LNCaP clone FGC (cell line): ENCODE measurements around the gene PLPP1.

Source experiments
- DNase-seq: peaks from one replicate; pipeline ENCODE4 v3.0.0-alpha.2; 2011; ENCODE audit warnings: low read depth
- H3K4me3 ChIP-seq: 2 replicates; pipeline ENCODE4 v1.5.1; 2011; ENCODE audit warnings: mild to moderate bottlenecking, low read depth, low read length, control low read depth
- CTCF ChIP-seq: IDR thresholded peaks from 2 replicates; pipeline ENCODE4 v1.5.1; 2012; ENCODE audit warnings: mild to moderate bottlenecking; ENCODE audit not compliant: control insufficient read depth, insufficient read depth; ENCODE audit errors: extremely low read depth

PLPP1 gene

DNA sequence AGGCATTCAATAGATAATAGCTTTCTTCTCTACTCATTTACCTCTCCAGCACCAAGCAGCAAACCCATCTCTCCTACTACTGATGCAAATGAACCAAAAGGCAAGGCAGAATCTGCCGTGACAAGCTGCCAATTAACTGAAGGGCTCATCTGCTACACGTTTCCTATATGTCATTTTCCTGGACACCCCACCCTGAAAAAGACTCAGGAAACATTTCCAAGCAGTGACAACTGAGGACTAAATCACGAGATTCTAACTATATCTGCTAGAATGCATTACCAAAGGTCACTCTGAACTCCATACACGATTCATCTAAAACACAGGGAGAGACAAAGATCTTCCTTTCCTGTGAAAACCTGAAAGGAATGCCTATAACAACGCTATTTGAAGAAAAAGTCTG, 12.9 kb downstream of the PLPP1 start:
- no peak for DNase-seq

DNA sequence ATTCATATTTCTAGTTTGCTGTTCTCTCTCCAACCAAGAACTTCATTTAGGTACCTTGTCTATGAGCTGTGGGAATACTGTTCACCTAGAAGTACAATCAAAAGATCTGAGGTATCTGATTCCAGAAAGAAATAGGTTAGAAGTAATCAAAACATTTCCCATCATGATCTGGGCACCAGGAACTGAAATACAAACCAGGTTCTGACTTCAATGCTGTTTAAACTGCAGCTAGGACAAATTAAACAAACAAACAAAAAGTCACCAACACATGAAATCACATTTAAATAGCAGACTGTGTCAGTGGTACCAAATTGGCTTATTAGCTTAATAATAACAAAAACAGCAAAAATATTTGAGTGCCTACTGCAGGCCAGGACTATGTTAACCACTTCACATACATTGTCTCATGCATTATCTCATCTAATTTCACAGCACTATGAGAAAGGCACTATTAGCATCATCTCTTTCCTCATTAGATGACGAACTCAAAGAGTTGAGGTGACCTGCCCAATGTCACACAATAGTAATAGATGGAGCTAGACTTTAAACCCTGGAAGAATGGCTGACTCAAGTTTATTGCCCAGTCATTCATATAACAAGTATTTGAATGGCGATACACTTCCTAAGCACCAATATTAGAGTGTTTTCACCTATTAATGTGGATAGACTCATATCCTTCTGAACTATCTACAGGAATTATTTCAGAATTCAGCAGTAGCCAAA, 14.5 kb downstream of the PLPP1 start:
- H3K4me3 ChIP-seq = no peak overlapping the region
- no peak for TF ChIP-seq CTCF
- no peak for DNase-seq

More for the DNA sequence above, 12.9 kb downstream of the PLPP1 start:
- no peak overlapping the region for H3K4me3 ChIP-seq
- TF ChIP-seq CTCF = no peak

GRCh38 chr5:55518831-55519390, 15.9 kb downstream of the PLPP1 start:
- peak overlapping the region; percentile 24 for H3K4me3 ChIP-seq
- no peak for TF ChIP-seq CTCF
- peak; percentile 72 for DNase-seq

- no peak for DNase-seq
- no peak overlapping the region for H3K4me3 ChIP-seq
- TF ChIP-seq CTCF = no peak
Measured at GRCh38 chr5:55517804-55518203, 17.0 kb downstream of the PLPP1 start.

GRCh38 chr5:55511010-55511409, 23.8 kb downstream of the PLPP1 start:
- no peak for DNase-seq
- no peak for TF ChIP-seq CTCF
- no peak overlapping the region for H3K4me3 ChIP-seq

DNA sequence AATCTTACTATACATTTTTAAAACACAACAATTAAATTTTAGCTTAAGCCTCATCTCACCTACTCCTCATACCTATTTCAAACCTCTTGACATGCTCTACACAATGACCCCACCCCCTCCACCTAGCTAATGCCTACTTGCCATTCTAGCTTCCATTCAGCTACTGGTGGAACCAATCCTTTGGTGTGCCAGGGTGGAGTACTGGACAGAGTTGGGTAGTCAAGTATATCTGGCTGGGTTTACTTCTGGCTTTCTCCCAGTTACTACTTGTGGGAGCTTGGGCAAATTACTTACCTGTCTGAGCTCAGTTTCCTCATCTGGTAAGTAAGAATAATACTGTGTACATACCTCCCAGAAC, 24.3 kb downstream of the PLPP1 start:
- TF ChIP-seq CTCF = no peak
- DNase-seq = no peak
- no peak overlapping the region for H3K4me3 ChIP-seq

DNA sequence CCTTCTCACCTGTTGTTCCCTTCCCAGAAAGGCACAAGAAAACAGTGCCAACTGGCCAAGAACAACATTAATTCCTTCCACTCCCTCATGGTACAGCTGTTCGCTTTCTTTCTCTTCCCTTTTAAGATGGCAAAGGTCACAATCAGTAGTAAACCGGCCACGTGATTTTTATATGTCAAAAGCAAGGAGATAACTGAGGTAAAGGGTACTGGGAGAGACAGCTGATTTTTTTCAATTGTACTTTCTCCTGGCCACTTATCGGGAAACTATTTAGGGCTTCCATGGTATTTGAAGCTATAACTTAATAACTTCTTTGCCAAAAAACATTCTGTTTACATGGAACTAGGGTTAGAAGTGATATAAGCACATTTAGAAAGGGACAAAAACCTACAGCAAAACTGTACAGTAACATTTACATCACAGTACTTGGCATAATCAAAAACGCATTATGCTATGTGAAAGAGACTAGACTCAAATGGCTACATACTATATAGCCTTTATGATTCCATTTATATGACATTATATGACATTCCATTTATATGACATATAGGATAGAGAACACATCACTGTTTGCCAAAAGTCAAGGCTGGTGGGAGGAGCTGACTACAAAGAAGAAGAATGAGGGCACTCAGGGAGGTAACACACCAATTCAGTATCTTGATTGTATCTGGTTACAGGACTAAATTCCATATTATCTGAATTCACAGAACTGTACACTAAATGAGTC, 24.8 kb downstream of the PLPP1 start:
- no peak for TF ChIP-seq CTCF
- DNase-seq = peak; percentile 39
- no peak overlapping the region for H3K4me3 ChIP-seq
